GM21447 (cell line): ENCODE results near the gene SNRPA1.

Experiments
- ATAC-seq: cut with Tn5 transposase; IDR thresholded peaks from one replicate; pipeline ENCODE4 v1.9.1; 2021; ENCODE audit not compliant: unreplicated experiment

Gene SNRPA1

GRCh38 chr15:101264911-101265641 is 30.0 kb downstream of the SNRPA1 start:
- peak; percentile 35 for ATAC-seq

- no peak for ATAC-seq
These were observed 31.0 kb downstream of the SNRPA1 start for GRCh38 chr15:101264011-101264410.

GRCh38 chr15:101262551-101262950 is 32.5 kb downstream of the SNRPA1 start:
- ATAC-seq: no peak

GRCh38 chr15:101258238-101259144 is 36.6 kb downstream of the SNRPA1 start:
- ATAC-seq: no peak

- no peak for ATAC-seq
These were observed 38.3 kb downstream of the SNRPA1 start for GRCh38 chr15:101256757-101257156.

GRCh38 chr15:101255615-101256241 is 39.3 kb downstream of the SNRPA1 start:
- no peak for ATAC-seq

- ATAC-seq: no peak
These were observed 40.0 kb downstream of the SNRPA1 start for GRCh38 chr15:101255051-101255395.

GRCh38 chr15:101254157-101255050 is 40.6 kb downstream of the SNRPA1 start:
- no peak for ATAC-seq

- peak; percentile 4 for ATAC-seq
These were observed 42.2 kb downstream of the SNRPA1 start for GRCh38 chr15:101252836-101253235.

GRCh38 chr15:101251830-101252820 is 42.9 kb downstream of the SNRPA1 start, which contains the start of gene CHSY1:
TSS of gene CHSY1 (minus strand) at chr15:101252048. CDS start at chr15:101251456, 592 bp downstream.
- peak; percentile 59 for ATAC-seq

- ATAC-seq: peak; percentile 22
These were observed 43.9 kb downstream of the SNRPA1 start for GRCh38 chr15:101250873-101251829.

- no peak for ATAC-seq
These were observed 44.7 kb downstream of the SNRPA1 start for GRCh38 chr15:101250341-101250831.

GRCh38 chr15:101248274-101248673 is 46.8 kb downstream of the SNRPA1 start:
- ATAC-seq: no peak

- no peak for ATAC-seq
These were observed 48.0 kb downstream of the SNRPA1 start for GRCh38 chr15:101246824-101247745.

GRCh38 chr15:101246391-101246790 is 48.7 kb downstream of the SNRPA1 start:
- ATAC-seq: no peak

GRCh38 chr15:101244889-101245668 is 50.0 kb downstream of the SNRPA1 start:
- no peak for ATAC-seq
